ENCODE measurements around the gene SSTR4.

- TF ChIP-seq, protein P1, sequence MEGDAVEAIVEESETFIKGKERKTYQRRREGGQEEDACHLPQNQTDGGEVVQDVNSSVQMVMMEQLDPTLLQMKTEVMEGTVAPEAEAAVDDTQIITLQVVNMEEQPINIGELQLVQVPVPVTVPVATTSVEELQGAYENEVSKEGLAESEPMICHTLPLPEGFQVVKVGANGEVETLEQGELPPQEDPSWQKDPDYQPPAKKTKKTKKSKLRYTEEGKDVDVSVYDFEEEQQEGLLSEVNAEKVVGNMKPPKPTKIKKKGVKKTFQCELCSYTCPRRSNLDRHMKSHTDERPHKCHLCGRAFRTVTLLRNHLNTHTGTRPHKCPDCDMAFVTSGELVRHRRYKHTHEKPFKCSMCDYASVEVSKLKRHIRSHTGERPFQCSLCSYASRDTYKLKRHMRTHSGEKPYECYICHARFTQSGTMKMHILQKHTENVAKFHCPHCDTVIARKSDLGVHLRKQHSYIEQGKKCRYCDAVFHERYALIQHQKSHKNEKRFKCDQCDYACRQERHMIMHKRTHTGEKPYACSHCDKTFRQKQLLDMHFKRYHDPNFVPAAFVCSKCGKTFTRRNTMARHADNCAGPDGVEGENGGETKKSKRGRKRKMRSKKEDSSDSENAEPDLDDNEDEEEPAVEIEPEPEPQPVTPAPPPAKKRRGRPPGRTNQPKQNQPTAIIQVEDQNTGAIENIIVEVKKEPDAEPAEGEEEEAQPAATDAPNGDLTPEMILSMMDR (IDR thresholded peaks at IDR 0.05) = no peak
- TF ChIP-seq EP300 (IDR thresholded peaks at IDR 0.05) (no peak), POLR2A (IDR thresholded peaks at IDR 0.05) (no peak)
These were observed 43.4 kb downstream of the SSTR4 start for GRCh38 chr20:23078351-23079015.

All from ovary (tissue), 3 donors.